Keratinocyte (primary cell): Measurements from ENCODE around the gene CHPF. TPM values are rescaled to one million over a fixed set of nuclear protein-coding genes. Genes with fewer than 3 reads are reported as not detected.

Source experiments
- DNase-seq: peaks from one replicate; pipeline ENCODE4 v3.0.0-alpha.2; 2011; ENCODE audit warnings: low read depth, missing footprints, low spot score
- FAIRE-seq: peaks from 2 replicates; lab custom pipeline; 2011; peaks lifted over from hg19 to GRCh38; lab: Jason Lieb, UNC
- H2AFZ ChIP-seq: 2 replicates; pipeline ENCODE4 v1.6.0; 2012; ENCODE audit warnings: low read length, control low read depth, inconsistent platforms; ENCODE audit not compliant: control insufficient read depth
- H3K27ac ChIP-seq: 2 replicates; pipeline ENCODE4 v1.5.1; 2011; ENCODE audit warnings: low read length; ENCODE audit not compliant: control insufficient read depth, insufficient read depth
- H3K27me3 ChIP-seq: 3 replicates; pipeline ENCODE4 v1.6.0; 2011; ENCODE audit warnings: low read length; ENCODE audit not compliant: control insufficient read depth, insufficient read depth; ENCODE audit errors: extremely low read depth
- H3K36me3 ChIP-seq, 2 experiments: 2 replicates in 1 of 2; 3 replicates in 1 of 2; pipeline ENCODE4 v1.5.1; 2011; ENCODE audit warnings: low read length in 2 of 2, mild to moderate bottlenecking in 1 of 2; ENCODE audit not compliant: control insufficient read depth in 2 of 2, insufficient read depth in 2 of 2; ENCODE audit errors: extremely low read depth in 1 of 2
- H3K4me1 ChIP-seq: 3 replicates; pipeline ENCODE4 v1.5.1; 2011; ENCODE audit warnings: low read length; ENCODE audit not compliant: control insufficient read depth, insufficient read depth; ENCODE audit errors: extremely low read depth
- H3K4me2 ChIP-seq: 3 replicates; pipeline ENCODE4 v1.6.0; 2011; ENCODE audit warnings: low read depth, low read length; ENCODE audit not compliant: control insufficient read depth, insufficient read depth; ENCODE audit errors: extremely low read depth
- H3K4me3 ChIP-seq, 3 experiments: fragments of 200-600 bp in 1 of 3; sonication (generic) in 1 of 3; 2 replicates in 2 of 3; 3 replicates in 1 of 3; pipeline ENCODE4 v1.5.1; 2011 to 2016; ENCODE audit warnings: low read length in 3 of 3, mild to moderate bottlenecking in 3 of 3, control low read depth in 2 of 3, inconsistent platforms in 1 of 3, low read depth in 1 of 3, mixed read lengths in 1 of 3, mixed run types in 1 of 3, moderate library complexity in 1 of 3; ENCODE audit not compliant: control insufficient read depth in 2 of 3, insufficient read depth in 2 of 3; ENCODE audit errors: extremely low read depth in 1 of 3
- H3K79me2 ChIP-seq: 2 replicates; pipeline ENCODE4 v1.6.0; 2012; ENCODE audit warnings: low read length; ENCODE audit not compliant: control insufficient read depth, insufficient read depth
- H3K9ac ChIP-seq: 3 replicates; pipeline ENCODE4 v1.6.0; 2011; ENCODE audit warnings: low read length; ENCODE audit not compliant: control insufficient read depth, insufficient read depth; ENCODE audit errors: extremely low read depth
- H3K9me1 ChIP-seq: 3 replicates; pipeline ENCODE4 v1.6.0; 2011; ENCODE audit warnings: low read length; ENCODE audit not compliant: control insufficient read depth, insufficient read depth; ENCODE audit errors: extremely low read depth
- H3K9me3 ChIP-seq: 2 replicates; pipeline ENCODE4 v1.5.1; 2012; ENCODE audit warnings: low read depth, low read length; ENCODE audit not compliant: control insufficient read depth
- H4K20me1 ChIP-seq: 3 replicates; pipeline ENCODE4 v1.6.0; 2011; ENCODE audit warnings: low read length; ENCODE audit not compliant: control insufficient read depth, insufficient read depth; ENCODE audit errors: extremely low read depth
- EZH2 ChIP-seq: IDR thresholded peaks from one replicate; pipeline ENCODE4 v1.6.1; 2012; ENCODE audit warnings: inconsistent platforms, mild to moderate bottlenecking, low read length, moderate library complexity
- dilution Hi-C: fragments of 300-500 bp; cut with MboI; formaldehyde crosslinking; loops from one replicate; pipeline ENCODE4 v1.7.0; 2020; ENCODE audit warnings: low sequenced_read_pairs; ENCODE audit not compliant: extremely low pct_ligation_motif_present
- polyA plus RNA-seq, 5 experiments: library from polyadenylated mRNA; depleted of rRNA in 3 of 5; stranded (reverse) in 3 of 5; stranded (forward) in 1 of 5; unstranded in 1 of 5; fragments of >200 nt; gene quantifications; 1 replicate in 1 of 5; 2 replicates in 3 of 5; 3 replicates in 1 of 5; pipeline versions ENCODE4 v1.2.1 to v1.2.3, GENCODE V29; 2011 to 2012; ENCODE audit warnings: missing spikeins in 2 of 5, low read depth in 1 of 5, low replicate concordance in 1 of 5
- TF ChIP-seq, protein P1 (sequence below), 3 experiments: IDR thresholded peaks in 1 of 3; conservative IDR thresholded peaks in 1 of 3; optimal IDR thresholded peaks in 1 of 3; 2 replicates in 2 of 3; 3 replicates in 1 of 3; pipeline versions ENCODE3 to v1.5.1; 2011; ENCODE audit warnings: low read length in 3 of 3, mild to moderate bottlenecking in 3 of 3, moderate library complexity in 2 of 3, control low read depth in 1 of 3, inconsistent platforms in 1 of 3; ENCODE audit not compliant: insufficient read depth in 2 of 3; ENCODE audit errors: extremely low read depth in 1 of 3

Gene CHPF
- polyA plus RNA-seq, 1 donor (not counting 4 experiments of a cell fraction or from before 2014, with no cell fraction given) = 24.4 TPM

DNA sequence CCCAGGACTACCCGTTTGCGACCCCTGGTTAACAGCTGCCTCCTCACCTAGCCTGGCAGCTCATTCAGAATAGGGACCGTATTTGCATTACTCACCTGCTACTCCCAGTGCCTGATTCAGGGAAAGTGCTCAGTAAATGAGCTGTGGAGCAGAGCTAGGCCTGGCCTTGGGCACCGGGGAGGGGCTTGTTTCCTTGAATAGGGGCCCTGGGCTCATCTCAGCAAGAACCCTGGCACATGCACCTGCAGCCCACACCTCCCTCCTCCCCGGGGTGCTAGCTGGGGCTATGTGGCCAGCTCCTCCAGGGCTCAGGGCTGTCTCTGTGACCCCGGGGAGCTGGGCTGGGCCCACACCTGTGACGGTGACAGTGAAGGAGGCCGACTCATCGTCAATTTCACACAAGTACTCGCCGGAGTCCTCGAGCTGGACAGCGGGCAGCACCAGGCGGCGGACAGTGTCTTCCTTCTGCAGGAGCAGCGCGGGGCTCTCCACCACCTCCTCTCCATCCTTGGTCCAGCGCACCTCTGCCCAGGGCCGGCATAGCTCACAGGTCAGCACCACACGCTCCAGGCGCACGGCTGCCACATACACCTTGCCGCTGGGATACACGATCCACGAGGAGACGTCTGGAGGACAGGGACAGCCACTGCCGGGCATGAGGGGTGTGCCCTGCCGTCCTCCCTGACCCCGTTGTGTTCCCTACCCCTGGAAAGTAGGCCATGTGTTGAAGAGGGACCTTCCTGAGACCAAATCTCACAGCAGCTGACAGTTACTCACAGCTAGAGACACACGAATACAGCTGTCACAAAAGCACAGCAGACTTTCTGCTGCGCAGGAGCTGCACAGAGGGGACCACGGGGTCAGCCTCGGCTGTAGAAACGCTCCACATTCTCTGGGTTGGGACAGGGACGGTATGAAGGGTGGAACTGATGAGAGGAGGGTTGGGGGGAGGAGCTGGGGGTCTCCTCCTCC lies 18.7 kb upstream of the CHPF start:
- no peaks in the 10 kb centered on the region for H3K27me3 ChIP-seq
- dilution Hi-C loops = no loop called here
- H3K4me3 ChIP-seq = no peak overlapping the region
- FAIRE-seq = no peak
- H4K20me1 ChIP-seq = no peaks in the 10 kb centered on the region
- H3K4me1 ChIP-seq = no peaks in the 10 kb centered on the region
- no peak for TF ChIP-seq EZH2
- TF ChIP-seq, protein P1, sequence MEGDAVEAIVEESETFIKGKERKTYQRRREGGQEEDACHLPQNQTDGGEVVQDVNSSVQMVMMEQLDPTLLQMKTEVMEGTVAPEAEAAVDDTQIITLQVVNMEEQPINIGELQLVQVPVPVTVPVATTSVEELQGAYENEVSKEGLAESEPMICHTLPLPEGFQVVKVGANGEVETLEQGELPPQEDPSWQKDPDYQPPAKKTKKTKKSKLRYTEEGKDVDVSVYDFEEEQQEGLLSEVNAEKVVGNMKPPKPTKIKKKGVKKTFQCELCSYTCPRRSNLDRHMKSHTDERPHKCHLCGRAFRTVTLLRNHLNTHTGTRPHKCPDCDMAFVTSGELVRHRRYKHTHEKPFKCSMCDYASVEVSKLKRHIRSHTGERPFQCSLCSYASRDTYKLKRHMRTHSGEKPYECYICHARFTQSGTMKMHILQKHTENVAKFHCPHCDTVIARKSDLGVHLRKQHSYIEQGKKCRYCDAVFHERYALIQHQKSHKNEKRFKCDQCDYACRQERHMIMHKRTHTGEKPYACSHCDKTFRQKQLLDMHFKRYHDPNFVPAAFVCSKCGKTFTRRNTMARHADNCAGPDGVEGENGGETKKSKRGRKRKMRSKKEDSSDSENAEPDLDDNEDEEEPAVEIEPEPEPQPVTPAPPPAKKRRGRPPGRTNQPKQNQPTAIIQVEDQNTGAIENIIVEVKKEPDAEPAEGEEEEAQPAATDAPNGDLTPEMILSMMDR (optimal IDR thresholded peaks at IDR 0.05 in 1 of 3, IDR thresholded peaks at IDR 0.05 in 1 of 3, conservative IDR thresholded peaks at IDR 0.05 in 1 of 3; ENCODE audit: extremely low read depth in 1 of 3, insufficient read depth in 2 of 3, low read length in 3 of 3) = no peak
- H3K4me2 ChIP-seq = no peak overlapping the region
- H3K9me3 ChIP-seq = no peaks in the 10 kb centered on the region
- no peaks in the 10 kb centered on the region for H3K36me3 ChIP-seq
- DNase-seq = no peak
- no peaks in the 10 kb centered on the region for H3K9me1 ChIP-seq
- no peak overlapping the region for H3K27ac ChIP-seq
- no peak overlapping the region for H2AFZ ChIP-seq
- no peaks in the 10 kb centered on the region for H3K79me2 ChIP-seq
- H3K9ac ChIP-seq = no peak overlapping the region

DNA sequence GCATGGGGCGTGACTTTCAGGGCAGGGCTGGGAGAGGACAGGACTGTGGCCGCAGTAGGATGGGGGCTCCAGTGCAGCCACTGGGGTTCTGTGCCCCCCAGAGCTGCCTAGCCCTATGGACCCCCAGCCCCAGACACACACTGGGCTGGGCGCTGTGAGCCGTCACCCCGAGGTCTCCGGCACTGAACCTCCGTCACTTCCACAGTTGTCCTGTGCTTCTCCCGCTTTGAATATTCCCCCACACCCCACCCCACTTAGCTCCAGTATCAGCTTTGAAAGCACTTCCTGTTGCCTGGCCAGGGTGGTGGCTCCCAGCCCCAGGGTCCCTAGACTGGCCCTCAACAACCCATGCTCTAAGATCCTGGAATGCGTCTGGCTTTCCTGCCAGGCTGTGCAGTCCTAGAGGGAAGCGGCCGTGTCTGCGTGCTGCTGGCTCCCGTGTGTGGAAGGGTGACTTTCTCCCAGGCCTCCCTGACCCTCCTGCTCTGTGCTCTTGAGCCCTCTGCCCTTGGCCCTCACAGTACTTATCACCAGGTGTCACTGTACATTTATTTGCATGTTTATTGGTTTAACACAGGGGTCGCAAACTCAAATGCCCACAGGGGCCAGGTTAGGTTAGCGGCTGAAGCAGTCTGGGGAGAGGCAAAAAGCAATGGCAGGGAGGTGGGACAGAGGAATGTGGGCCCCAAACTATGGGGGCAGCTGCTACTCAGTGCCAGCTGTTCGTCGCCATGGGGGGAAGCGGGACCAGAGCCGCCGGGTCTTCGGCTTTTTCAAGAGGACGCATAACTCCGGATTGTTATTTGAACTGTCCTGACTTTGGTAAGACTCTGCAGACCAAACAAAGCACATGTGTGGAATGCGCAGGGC lies 17.8 kb upstream of the CHPF start:
- Histone ChIP-seq H3K27me3 (no peaks in the 10 kb centered on the region), H3K9ac (no peak overlapping the region), H3K79me2 (no peaks in the 10 kb centered on the region), H3K9me3 (no peaks in the 10 kb centered on the region), H3K36me3 (no peaks in the 10 kb centered on the region), H3K4me1 (no peaks in the 10 kb centered on the region), H2AFZ (no peak overlapping the region), H3K27ac (no peak overlapping the region), H3K9me1 (no peaks in the 10 kb centered on the region), H4K20me1 (no peaks in the 10 kb centered on the region), H3K4me3 (no peak overlapping the region), H3K4me2 (no peak overlapping the region)
- TF ChIP-seq, protein P1 (optimal IDR thresholded peaks at IDR 0.05 in 1 of 3, IDR thresholded peaks at IDR 0.05 in 1 of 3, conservative IDR thresholded peaks at IDR 0.05 in 1 of 3; ENCODE audit: extremely low read depth in 1 of 3, insufficient read depth in 2 of 3, low read length in 3 of 3) = no peak
- TF ChIP-seq EZH2 = no peak
- FAIRE-seq (no peak), DNase-seq (no peak)
- dilution Hi-C loops = no loop called here
